IPS-20b (cell line): ENCODE measurements around the gene CCZ1B.
"Not testable (repeated sequence)": the region's sequence is repeated elsewhere in the genome, so short reads cannot be mapped to it uniquely, and the experiment has no call there.

Source experiments
- H3K27ac ChIP-seq: one replicate; pipeline ENCODE4 v1.5.1; 2013; ENCODE audit warnings: low read length
- H3K27me3 ChIP-seq: 2 replicates; pipeline ENCODE4 v1.6.1; 2013; ENCODE audit warnings: mild to moderate bottlenecking, low read length, inconsistent platforms; ENCODE audit not compliant: insufficient read depth
- H3K36me3 ChIP-seq: 2 replicates; pipeline ENCODE4 v1.6.1; 2013; ENCODE audit warnings: low read depth, mild to moderate bottlenecking, inconsistent platforms, low read length, moderate library complexity; ENCODE audit not compliant: insufficient read depth
- H3K4me1 ChIP-seq: 2 replicates; pipeline ENCODE4 v1.6.1; 2013; ENCODE audit warnings: mild to moderate bottlenecking, control low read depth, inconsistent platforms, low read length, moderate library complexity; ENCODE audit not compliant: insufficient read depth
- H3K4me3 ChIP-seq: 2 replicates; pipeline ENCODE4 v1.5.1; 2013; ENCODE audit warnings: mild to moderate bottlenecking, low read length, inconsistent platforms
- H3K9ac ChIP-seq: 2 replicates; pipeline ENCODE4 v1.6.1; 2013; ENCODE audit warnings: low read depth, mild to moderate bottlenecking, inconsistent platforms, low read length, moderate library complexity
- H3K9me3 ChIP-seq: 2 replicates; pipeline ENCODE4 v1.6.1; 2013; ENCODE audit warnings: mild to moderate bottlenecking, low read depth, low read length, inconsistent platforms; ENCODE audit not compliant: insufficient read depth

The CCZ1B gene

DNA sequence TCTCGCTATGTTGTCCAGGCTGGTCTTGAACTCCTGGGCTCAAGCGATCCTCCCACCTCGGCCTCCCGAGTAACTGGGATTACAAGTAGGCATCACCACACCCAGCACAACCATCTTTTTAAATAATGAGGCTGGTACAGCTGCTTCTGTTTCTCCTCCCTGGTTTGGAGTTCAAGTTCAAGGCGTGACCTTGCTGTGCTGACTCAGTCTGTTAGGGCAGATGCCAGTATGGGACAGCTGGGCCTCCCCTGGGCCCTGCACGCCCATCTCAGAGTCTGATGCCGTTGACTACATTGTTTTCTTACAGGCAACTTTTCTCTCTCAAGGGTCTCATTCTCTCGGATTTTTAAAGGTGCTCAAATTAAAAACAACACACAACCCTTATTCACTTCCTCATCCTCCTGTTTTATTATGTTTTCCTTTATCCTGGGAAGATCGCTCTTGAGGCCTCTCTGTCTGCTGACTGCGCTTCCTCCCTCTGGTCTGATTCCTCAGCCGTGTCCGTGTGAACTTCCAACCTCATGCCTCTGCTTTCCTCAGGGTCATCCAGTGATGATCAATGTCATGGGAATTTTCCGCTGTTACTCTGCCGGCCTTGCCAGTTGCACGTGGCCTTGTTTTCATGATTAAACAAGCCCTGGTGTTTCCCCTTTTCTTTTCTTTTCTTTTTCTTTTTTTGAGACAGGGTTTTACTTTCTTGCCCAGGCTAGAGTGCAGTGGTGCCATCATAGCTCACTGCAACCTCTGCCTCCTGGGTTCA lies 33.8 kb downstream of the CCZ1B start:
- H3K4me1 ChIP-seq, H3K4me3 ChIP-seq, H3K27me3 ChIP-seq, H3K36me3 ChIP-seq, H3K27ac ChIP-seq, H3K9me3 ChIP-seq, H3K9ac ChIP-seq: not testable (repeated sequence)

DNA sequence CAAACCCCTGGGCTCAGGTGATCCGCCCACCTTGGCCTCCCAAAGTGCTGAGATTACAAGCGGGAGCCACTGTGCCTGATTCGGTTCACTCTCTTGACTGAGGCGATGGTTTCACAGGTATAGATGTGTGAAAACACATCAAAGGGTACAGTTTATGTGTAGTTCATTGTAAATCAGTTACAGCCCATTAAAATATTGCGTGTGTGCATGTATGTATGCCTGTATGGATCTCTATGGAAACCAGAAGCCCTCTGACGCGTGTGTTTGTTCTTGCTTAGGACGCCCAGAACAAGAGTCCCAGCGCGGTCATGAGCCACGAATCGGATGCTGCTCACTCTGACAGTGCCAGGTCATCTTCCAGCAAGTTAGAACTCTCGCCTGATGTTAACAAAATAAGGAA lies 36.7 kb downstream of the CCZ1B start:
- not testable (repeated sequence) for H3K4me1 ChIP-seq, H3K9me3 ChIP-seq, H3K27ac ChIP-seq, H3K27me3 ChIP-seq, H3K9ac ChIP-seq, H3K36me3 ChIP-seq, H3K4me3 ChIP-seq

DNA sequence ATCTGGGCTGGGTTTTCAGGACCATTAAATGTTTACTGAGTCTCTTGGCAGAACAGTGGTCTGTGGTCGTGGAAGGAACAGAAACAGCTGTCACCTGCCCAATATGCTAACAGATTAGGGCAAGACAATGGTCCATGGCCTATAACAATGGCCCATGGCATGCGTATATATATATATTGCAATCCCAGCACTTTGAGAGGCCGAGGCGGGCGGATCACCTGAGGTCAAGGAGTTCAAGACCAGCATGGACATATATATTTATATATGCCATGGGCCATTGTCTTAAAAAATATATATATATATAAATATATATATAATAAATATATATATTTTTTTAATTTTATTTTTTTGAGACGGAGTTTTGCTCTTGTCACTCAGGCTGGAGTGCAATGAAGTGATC lies 44.5 kb downstream of the CCZ1B start:
- H3K36me3 ChIP-seq, H3K9me3 ChIP-seq, H3K27me3 ChIP-seq, H3K4me1 ChIP-seq, H3K9ac ChIP-seq, H3K27ac ChIP-seq, H3K4me3 ChIP-seq: not testable (repeated sequence)

DNA sequence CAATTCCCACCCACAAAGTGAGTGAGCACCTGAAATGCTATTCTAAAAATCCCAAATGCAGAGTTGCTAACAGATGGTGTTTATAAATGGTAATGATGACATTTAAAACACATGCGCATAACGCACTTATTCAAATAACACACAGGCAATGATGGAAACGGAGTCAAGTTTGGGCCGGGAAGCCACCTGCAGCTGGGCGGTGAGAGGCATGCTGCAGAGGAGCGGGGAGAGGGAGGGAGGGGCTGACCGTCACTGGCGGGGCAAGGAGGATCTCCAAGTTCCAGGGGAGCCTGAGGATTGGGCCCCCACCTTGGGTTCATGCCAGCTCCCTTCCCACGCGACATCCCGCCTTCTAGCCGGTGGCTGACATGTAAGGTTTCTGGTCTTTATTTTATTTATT lies 64.9 kb downstream of the CCZ1B start:
- H3K4me1 ChIP-seq, H3K4me3 ChIP-seq, H3K9ac ChIP-seq, H3K27me3 ChIP-seq, H3K27ac ChIP-seq, H3K9me3 ChIP-seq, H3K36me3 ChIP-seq: not testable (repeated sequence)

DNA sequence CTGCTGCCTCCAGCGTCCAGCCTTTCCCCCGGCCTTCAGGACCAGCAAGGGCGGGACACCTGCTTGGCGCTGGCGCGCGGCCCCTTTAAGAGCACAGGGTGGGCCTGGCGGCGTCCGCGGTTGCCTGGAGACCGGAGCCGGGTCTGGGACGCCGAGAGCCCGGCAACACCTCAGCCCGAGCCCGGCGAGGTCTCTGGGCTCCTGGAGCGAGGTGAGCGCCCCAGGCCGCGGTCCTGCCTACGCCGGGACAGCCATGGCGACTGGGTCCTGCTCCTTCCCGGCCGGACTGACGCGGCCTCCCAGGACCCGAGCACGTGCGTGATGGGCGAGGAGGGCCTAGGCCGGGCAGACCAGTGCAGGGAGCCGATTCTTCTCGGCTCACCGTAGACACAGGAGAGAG lies 72.1 kb downstream of the CCZ1B start, which contains the start of gene RSPH10B2:
Gene RSPH10B2 (plus strand): TSS at position 140 of the 400 bp plus-strand sequence. CDS start 3,575 bp downstream, outside the sequence.
- H3K27ac ChIP-seq, H3K4me3 ChIP-seq, H3K9me3 ChIP-seq, H3K36me3 ChIP-seq, H3K4me1 ChIP-seq, H3K9ac ChIP-seq, H3K27me3 ChIP-seq: not testable (repeated sequence)

DNA sequence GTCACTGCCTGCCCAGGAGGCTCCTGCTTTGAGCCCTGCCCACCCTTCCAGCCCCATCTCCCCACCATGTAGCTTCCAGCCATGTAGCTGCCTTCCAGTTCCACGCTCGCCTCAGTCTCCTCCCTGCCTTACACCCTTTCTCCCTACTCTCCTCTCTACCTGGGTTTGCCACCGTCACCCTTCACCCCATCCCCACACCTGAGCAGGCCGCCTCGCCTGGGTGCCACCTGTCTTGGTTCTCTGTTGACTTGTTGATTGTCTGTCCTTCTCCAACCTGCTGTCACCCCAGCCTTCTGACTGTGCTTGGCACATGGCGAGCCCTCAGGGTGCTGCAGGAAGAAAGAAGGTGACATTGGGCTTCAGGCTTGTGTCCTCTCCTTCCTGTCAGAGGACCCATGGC lies 75.9 kb downstream of the CCZ1B start:
- H3K4me3 ChIP-seq, H3K9me3 ChIP-seq, H3K36me3 ChIP-seq, H3K27ac ChIP-seq, H3K9ac ChIP-seq, H3K4me1 ChIP-seq, H3K27me3 ChIP-seq: not testable (repeated sequence)

DNA sequence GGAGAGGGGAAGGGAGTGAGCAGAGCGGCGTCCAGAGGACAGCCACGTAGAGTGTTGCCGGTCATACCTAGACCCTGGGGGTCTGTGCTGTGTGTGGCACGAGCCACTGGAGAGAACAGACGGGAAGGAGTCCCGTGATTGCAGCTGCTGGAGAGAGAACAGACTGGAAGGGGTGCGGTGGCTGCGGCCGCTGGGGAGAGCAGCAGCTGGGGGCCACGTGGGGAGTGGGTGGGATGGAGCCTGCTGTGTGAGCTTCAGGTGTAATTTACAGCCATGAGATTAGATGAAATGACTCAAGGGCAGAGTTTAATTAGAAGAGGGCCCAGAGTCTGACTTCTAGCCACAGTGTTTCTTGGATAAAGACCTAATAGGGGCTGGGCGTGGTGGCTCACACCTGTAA lies 76.7 kb downstream of the CCZ1B start:
- not testable (repeated sequence) for H3K4me3 ChIP-seq, H3K4me1 ChIP-seq, H3K27ac ChIP-seq, H3K27me3 ChIP-seq, H3K9me3 ChIP-seq, H3K36me3 ChIP-seq, H3K9ac ChIP-seq
